Measurements from ENCODE around the gene MTHFS.
"Not testable (repeated sequence)": the region's sequence is repeated elsewhere in the genome, so short reads cannot be mapped to it uniquely, and the experiment has no call there.

MTHFS gene

DNA sequence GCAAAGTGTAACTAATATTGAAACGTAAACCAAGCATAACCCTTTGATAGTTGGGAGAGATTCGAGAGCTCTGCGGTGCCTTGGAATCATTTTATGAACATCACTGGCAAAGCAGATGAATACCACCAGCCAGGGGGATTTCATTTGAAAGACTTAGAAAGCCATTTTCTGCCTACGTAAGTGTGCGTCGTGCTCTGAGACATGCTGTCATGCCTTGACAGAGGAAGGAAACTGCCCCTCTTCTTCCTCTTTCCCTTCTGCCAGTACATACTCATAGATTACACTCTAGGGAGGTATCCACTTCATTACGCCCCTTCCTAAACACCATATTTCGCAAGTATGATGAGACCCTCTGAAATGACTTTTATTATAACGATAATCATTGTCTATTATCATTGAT, 3.3 kb upstream of the MTHFS start:
- TF ChIP-seq, protein P1, sequence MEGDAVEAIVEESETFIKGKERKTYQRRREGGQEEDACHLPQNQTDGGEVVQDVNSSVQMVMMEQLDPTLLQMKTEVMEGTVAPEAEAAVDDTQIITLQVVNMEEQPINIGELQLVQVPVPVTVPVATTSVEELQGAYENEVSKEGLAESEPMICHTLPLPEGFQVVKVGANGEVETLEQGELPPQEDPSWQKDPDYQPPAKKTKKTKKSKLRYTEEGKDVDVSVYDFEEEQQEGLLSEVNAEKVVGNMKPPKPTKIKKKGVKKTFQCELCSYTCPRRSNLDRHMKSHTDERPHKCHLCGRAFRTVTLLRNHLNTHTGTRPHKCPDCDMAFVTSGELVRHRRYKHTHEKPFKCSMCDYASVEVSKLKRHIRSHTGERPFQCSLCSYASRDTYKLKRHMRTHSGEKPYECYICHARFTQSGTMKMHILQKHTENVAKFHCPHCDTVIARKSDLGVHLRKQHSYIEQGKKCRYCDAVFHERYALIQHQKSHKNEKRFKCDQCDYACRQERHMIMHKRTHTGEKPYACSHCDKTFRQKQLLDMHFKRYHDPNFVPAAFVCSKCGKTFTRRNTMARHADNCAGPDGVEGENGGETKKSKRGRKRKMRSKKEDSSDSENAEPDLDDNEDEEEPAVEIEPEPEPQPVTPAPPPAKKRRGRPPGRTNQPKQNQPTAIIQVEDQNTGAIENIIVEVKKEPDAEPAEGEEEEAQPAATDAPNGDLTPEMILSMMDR (IDR thresholded peaks at IDR 0.05) = no peak
- Histone ChIP-seq H3K4me1 (ENCODE audit: control insufficient read depth in 1 of 2, insufficient read depth in 1 of 2, low read depth in 1 of 2, low read length in 1 of 2) (peaks cover 91 to 99% of the 10 kb centered on the region in 2 experiments), H3K4me3 (ENCODE audit: low read depth in 1 of 2, low read length in 1 of 2) (peak overlapping the region; percentile 12 to 99)

DNA sequence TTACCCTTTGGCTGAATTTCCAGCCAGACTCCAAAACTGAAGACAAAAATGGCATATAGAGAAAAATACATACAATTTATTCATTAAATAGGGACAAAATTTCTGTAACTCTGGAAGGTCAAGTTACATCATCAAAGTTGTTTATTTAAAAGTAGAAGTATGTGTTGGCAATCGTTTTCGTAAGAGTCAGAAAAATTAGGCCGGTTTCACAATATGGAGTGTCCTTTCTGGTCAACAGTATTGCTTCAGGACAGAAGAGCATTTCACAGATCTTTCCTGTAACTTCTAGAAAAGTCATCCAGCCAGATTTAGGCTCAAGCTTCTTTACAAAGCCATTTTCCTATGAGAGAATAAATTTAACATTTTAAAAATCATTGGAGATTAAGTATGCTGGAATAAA, 2.0 kb upstream of the MTHFS start:
- H3K4me1 ChIP-seq (ENCODE audit: control insufficient read depth in 1 of 2, insufficient read depth in 1 of 2, low read depth in 1 of 2, low read length in 1 of 2) = peaks cover 87 to 95% of the 10 kb centered on the region in 2 experiments
- H3K27ac ChIP-seq = peak overlapping the region; percentile 99
- H3K4me3 ChIP-seq (ENCODE audit: low read depth in 1 of 2, low read length in 1 of 2) = peak overlapping the region; percentile 91 to 99
- peaks cover 11% of the 10 kb centered on the region for H3K36me3 ChIP-seq
- H3K27me3 ChIP-seq, H3K9me3 ChIP-seq: not testable (repeated sequence)

More for the DNA sequence above, 3.3 kb upstream of the MTHFS start:
- H3K27me3 ChIP-seq = no peaks in the 10 kb centered on the region
- peak overlapping the region; percentile 99 for H3K27ac ChIP-seq
- peaks cover 6% of the 10 kb centered on the region for H3K36me3 ChIP-seq
- H3K9me3 ChIP-seq = no peaks in the 10 kb centered on the region

DNA sequence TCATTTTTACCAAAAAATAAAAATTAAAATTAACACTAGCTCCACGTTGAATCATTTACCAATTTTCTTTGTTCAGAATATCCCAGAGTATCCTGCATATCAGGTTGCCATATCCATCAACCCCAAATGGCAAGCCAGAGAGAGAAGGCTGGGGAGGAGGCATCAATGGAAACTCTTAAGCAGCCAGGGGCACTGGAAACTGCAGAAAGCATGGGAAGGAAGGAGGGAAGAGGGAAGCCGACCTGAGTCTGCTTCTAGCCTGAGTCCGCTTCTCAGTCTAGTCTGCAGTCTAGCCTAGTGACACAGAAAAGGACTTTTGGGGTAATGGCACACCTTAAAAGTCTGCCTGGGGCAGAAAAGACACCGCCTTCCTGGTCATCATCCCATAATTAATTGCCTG, 1.6 kb upstream of the MTHFS start:
- Histone ChIP-seq H3K27ac (peak overlapping the region; percentile 99), H3K4me1 (ENCODE audit: control insufficient read depth in 1 of 2, insufficient read depth in 1 of 2, low read depth in 1 of 2, low read length in 1 of 2) (peaks cover 83 to 91% of the 10 kb centered on the region in 2 experiments), H3K36me3 (peaks cover 12% of the 10 kb centered on the region), H3K4me3 (ENCODE audit: low read depth in 1 of 2, low read length in 1 of 2) (peak overlapping the region; percentile 91 to 99), H3K9me3 (no peaks in the 10 kb centered on the region), H3K27me3 (no peaks in the 10 kb centered on the region)
- TF ChIP-seq, protein P1 (IDR thresholded peaks at IDR 0.05) = no peak

- no peaks in the 10 kb centered on the region for H3K27me3 ChIP-seq
- TF ChIP-seq, protein P1 (IDR thresholded peaks at IDR 0.05) = no peak
- peaks cover 77 to 84% of the 10 kb centered on the region in 2 experiments for H3K4me1 ChIP-seq (ENCODE audit: control insufficient read depth in 1 of 2, insufficient read depth in 1 of 2, low read depth in 1 of 2, low read length in 1 of 2)
- H3K4me3 ChIP-seq (ENCODE audit: low read depth in 1 of 2, low read length in 1 of 2) = peak overlapping the region; percentile 91 to 99
- peaks cover 16% of the 10 kb centered on the region for H3K36me3 ChIP-seq
- H3K9me3 ChIP-seq = no peaks in the 10 kb centered on the region
- H3K27ac ChIP-seq = peak overlapping the region; percentile 99
These were observed 893 bp upstream of the MTHFS start for GRCh38 chr15:79897701-79898113.

GRCh38 chr15:79897380-79897678, 515 bp upstream of the MTHFS start:
- Histone ChIP-seq H3K4me1 (ENCODE audit: control insufficient read depth in 1 of 2, insufficient read depth in 1 of 2, low read depth in 1 of 2, low read length in 1 of 2) (peaks cover 74 to 81% of the 10 kb centered on the region in 2 experiments), H3K4me3 (ENCODE audit: low read depth in 1 of 2, low read length in 1 of 2) (peak overlapping the region; percentile 91 to 99), H3K27me3 (no peaks in the 10 kb centered on the region), H3K9me3 (no peaks in the 10 kb centered on the region), H3K27ac (peak overlapping the region; percentile 99), H3K36me3 (peaks cover 20% of the 10 kb centered on the region)
- TF ChIP-seq, protein P1 (IDR thresholded peaks at IDR 0.05) = no peak

GRCh38 chr15:79896131-79896633, 632 bp downstream of the MTHFS start:
- peak overlapping the region; percentile 99 for H3K27ac ChIP-seq
- no peaks in the 10 kb centered on the region for H3K9me3 ChIP-seq
- H3K27me3 ChIP-seq = no peaks in the 10 kb centered on the region
- H3K4me3 ChIP-seq (ENCODE audit: low read depth in 1 of 2, low read length in 1 of 2) = peak overlapping the region; percentile 91 to 99
- TF ChIP-seq, protein P1 (IDR thresholded peaks at IDR 0.05) = no peak
- peaks cover 62 to 70% of the 10 kb centered on the region in 2 experiments for H3K4me1 ChIP-seq (ENCODE audit: control insufficient read depth in 1 of 2, insufficient read depth in 1 of 2, low read depth in 1 of 2, low read length in 1 of 2)
- peaks cover 17% of the 10 kb centered on the region for H3K36me3 ChIP-seq

Data from neutrophil (primary cell).